Head of caudate nucleus (tissue), 42 donors: ENCODE results near the gene NT5DC2.

Experiments used
- DNase-seq, 42 donors: peaks; one replicate each; pipeline versions ENCODE4 v3.0.0 to v3.0.0-alpha.2; 2020 to 2021; ENCODE audit warnings: mixed read lengths in 7 of 42
- intact Hi-C: fragments of 100-400 bp; cut with DNase I; formaldehyde crosslinking; loops from one replicate; pipeline ENCODE4 v1.15.0; 2022

The NT5DC2 gene

DNA sequence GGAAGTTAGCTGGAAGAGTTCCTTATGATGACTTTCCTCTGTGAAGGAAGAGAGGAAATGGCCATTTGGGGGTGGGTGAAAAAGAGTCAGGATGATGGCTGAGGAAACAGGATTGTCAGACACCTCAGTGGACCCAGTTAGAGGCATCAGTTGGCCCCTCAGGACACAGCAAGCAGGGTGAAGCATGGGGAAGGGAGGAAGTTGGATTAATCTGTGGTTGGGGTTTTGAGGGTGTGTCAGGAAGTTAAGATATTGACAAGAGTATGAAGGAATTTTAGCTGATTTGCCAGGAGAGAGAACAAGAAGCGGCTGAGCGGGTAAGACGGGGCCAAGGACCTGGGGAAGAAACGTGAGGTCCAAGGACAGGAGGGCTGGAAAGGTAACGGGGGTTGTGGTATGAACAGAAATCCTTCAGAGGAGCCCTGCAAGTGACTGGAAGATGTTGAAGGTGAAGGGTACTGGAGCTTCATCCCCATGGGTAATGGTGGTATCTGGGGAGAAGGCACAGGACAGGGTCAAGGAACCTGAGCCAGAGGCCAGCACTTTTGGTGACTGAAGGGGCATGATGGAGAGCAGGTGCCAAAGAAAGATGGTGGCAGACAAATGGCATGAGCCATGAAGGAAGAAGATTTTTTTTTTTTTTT is 5.5 kb upstream of the NT5DC2 start:
- intact Hi-C loops, result loop anchor here (5.0 kb wide), 2 partner anchors 58 to 82 kb away; partner anchors contain the start of gene NISCH
- peak in 2 of 42 donors; percentile 6 for DNase-seq

GRCh38 chr3:52537726-52538421 is 4.2 kb upstream of the NT5DC2 start:
- intact Hi-C loops, result loop anchor here (2.0 to 5.0 kb wide), 3 partner anchors 59 to 145 kb away; partner anchors contain the start of gene NISCH
- DNase-seq, result peak in 13 of 42 donors; percentile 7 to 65 (median 18)

DNA sequence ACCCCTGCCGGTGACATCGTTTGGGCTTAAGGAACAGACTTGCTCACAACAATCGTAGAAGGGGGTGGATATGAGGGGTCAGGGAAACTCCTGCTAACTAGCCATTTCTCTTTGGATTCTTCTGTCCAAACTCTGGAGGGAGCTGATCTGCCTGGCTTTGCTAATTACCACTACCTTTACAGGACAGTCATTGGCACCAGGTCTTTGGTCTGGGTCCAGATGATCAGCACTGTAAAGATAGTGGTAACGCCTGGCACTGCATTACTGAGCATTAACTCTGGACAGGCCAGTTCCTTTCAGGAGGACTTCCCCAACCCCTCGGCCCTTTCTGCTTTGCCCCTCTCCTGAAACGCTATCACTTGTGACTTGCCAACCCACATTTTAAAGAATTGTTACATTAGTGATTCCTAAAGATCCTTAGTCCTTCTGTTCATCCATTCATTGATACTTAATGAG is 3.5 kb upstream of the NT5DC2 start:
- intact Hi-C loops, result loop anchor here (2.0 to 5.0 kb wide), 3 partner anchors 60 to 146 kb away; partner anchors contain the start of gene NISCH
- peak in 3 of 42 donors; percentile 6 to 22 (median 16) for DNase-seq

DNA sequence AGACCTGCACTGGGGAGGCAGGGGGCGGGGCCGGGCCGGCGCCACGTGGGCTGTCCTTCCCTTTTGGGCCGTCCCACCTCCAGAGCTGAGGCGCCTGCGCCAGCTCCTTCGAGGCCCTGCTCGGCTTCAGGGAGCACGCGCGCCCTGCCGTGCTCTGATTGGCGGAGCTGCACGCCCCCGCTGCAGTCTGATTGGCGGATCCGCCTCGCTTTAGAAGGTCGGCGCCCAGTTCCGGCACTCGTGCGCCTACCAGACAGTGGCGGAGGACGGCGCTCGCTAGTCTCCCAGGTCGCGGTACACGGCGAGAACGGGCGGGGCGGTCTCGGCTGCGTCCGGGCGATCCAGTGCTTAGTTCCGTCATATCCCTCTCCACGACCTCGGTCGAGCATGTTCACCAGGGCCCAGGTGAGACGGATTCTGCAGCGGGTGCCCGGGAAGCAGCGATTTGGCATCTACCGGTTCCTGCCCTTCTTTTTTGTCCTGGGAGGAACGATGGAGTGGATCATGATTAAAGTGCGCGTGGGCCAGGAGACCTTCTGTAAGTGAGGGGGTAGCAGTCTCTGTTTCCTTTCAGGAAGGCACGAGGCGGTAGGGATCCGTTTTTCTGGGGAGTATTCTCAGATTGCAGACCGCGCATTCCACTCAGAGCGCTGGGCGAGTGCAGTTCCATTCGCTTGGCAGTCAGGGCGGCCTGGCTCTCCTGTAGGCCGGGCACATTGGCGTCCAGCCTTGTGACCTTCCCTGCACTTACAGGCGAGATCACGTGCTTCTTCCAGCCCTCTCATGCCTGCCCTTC is 2.9 kb upstream of the NT5DC2 start, which contains the start of gene UQCC5:
Gene UQCC5, plus strand, starts transcription at position 237 of the 796 bp plus-strand sequence. Its CDS starts 151 bp downstream, at position 388.
- DNase-seq, result peak; percentile 93 to 98 (median 97)

GRCh38 chr3:52536112-52536368 is 2.4 kb upstream of the NT5DC2 start:
- DNase-seq, result no peak
- intact Hi-C loops, result loop anchor here (2.0 to 5.0 kb wide), 3 partner anchors 61 to 147 kb away; partner anchors contain the start of gene NISCH

More for the DNA sequence above, 2.9 kb upstream of the NT5DC2 start, which contains the start of gene UQCC5:
- intact Hi-C loops, result loop anchor here (2.0 to 5.0 kb wide), 3 partner anchors 61 to 146 kb away; partner anchors contain the start of gene NISCH

DNA sequence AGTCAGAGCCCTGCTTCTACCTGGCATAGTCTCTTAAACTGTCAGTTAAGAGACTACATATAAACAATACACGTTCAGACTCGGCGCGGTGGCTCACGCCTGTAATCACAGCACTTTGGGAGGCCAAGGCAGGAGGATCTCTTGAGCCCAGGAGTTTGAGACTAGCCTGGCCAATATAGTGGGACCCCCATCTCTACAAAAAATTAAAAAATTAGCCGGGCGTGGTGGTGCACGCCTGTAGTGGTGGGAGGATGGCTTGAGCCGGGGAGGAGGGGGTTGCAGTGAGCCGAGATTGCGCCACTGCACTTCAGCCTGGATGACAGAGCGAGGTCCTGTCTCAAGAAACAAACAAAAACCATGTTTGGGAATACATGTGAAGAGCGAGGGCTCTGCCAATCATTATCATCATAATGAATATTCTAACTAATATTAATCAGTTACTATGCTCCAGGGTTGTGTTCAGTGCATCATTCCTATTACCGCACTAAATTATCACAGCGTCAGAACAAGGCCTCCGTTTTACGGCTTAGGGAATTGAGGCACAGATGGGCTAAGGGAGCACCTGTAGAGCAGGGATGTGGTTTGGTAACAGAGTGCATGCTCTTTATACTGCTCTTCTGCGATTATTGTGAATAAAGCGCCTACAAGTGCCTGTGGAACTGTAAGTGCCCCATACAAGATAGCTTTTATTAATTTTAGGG is 1.9 kb upstream of the NT5DC2 start:
- intact Hi-C loops, result loop anchor here (2.0 to 5.0 kb wide), 3 partner anchors 62 to 147 kb away; partner anchors contain the start of gene NISCH

GRCh38 chr3:52534281-52535183 is 875 bp upstream of the NT5DC2 start:
- intact Hi-C loops, result loop anchor here (5.0 kb wide), 2 partner anchors 63 to 77 kb away; partner anchors contain the start of gene NISCH
- DNase-seq, result peak in 18 of 42 donors; percentile 7 to 52 (median 30)

More for the DNA sequence above, 1.9 kb upstream of the NT5DC2 start:
- peak in 12 of 42 donors; percentile 2 to 31 (median 10) for DNase-seq

GRCh38 chr3:52532838-52533622 is 627 bp downstream of the NT5DC2 start:
- peak in 10 of 42 donors; percentile 12 to 45 (median 24) for DNase-seq
- intact Hi-C loops, result no loop called here

DNA sequence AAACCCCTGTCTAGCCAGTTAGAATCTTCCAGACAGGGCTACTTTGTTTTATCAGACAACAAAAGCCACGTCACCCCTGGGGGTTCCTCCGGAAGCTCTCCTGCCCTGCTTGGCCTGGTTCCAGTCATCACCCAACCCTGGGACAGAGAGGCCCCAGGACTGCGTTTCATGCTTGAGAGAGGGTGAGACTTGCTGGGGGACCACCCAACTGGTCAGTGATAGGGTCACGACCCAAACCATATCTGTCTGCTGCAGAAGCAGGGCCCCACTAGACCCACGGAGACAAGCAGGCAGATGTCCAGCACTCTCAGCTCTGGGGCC is 1.2 kb downstream of the NT5DC2 start:
- DNase-seq, result peak in 7 of 42 donors; percentile 4 to 33 (median 19)
- intact Hi-C loops, result no loop called here

DNA sequence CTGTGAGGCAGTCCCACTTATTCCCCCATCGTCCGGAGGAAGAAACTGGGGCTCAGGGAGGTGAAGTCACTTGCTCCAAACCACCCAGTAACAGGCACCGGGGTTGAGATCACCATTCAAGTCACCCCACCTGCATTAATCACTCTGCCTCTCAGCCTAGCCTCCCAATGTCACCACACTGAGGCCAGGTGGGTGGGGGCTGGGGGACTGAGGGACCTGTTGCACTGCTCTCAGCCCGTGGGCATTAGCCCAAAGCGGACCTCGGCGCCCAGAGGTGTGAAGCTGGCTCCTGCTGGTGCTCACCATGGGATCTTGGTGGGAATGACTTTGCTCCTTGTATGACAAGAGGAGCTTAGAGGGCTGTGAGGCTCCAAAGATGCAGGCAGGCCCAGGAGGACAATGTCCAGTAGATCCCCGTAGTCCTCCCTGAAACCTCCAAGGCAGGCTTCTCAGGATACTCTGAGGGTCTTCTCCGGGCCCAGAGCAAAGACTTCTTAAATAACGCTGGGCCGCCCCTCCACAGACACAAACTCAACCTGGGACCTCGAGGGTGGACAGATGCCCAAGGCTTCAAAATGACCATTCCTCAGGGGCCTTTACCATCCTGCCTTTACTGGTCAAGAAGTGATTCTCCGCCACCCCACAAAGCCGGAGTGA is 1.7 kb downstream of the NT5DC2 start:
- intact Hi-C loops, result no loop called here
- peak in 11 of 42 donors; percentile 3 to 36 (median 13) for DNase-seq

- intact Hi-C loops, result no loop called here
- peak in 19 of 42 donors; percentile 5 to 57 (median 28) for DNase-seq
Observed at GRCh38 chr3:52530918-52531826, 2.5 kb downstream of the NT5DC2 start.

DNA sequence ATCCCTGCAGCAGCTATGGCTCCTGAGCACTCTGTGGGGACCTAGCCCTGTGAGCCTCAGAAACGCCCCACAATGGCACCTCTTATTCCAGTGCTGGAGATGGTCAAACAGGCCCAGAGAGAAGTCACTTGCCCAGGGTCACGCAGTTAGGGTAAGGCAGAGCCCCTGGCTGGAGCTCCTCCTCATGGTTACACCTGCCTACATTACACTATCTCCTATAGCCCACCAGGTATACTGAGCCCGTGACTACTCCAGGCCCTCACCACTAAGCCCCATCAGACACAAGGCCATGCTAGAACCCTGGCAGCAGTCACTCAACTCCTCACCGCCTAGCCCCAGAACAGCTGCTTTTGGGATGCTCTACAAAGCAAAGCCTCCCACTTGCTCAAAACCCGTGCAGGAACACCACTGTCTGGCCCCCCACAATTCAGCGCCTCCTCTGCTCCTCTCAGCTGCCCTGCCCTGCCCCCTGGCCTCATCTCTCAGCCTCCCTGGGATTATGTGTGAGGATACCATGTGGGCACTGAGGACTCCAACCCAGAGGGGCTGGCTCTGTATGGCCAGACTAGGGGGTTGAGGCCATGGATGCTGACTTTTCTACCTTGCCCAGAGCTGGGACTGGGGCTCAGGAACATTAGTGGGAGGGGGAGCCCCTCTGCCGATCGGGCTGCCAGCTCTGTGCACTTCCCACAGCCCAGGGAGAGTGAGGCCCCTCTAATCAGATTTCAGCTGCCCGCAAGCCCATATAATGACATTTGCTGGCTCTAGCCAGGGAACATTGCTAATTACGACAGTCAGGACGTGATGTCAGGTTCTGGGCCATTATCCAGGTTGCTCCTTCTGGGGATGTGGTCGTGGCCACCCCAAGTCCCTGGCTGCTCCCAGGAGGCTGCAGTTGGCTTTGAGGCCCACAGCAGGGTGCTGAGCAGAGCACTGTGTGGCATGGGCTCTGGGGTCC is 4.0 kb downstream of the NT5DC2 start:
- DNase-seq, result peak in 4 of 42 donors; percentile 3 to 20 (median 11)
- intact Hi-C loops, result no loop called here

GRCh38 chr3:52528586-52529375 is 4.9 kb downstream of the NT5DC2 start:
- peak in 2 of 42 donors; percentile 4 to 29 for DNase-seq
- intact Hi-C loops, result no loop called here
